Vagina (tissue), 2 donors: ENCODE results near the gene KAZN.
A peak's percentile ranks its signal among the peaks of the same experiment; 100 is the strongest.

Experiments
- POLR2A ChIP-seq, 2 donors: fragments of 450-650 bp; IDR thresholded peaks; one replicate each; pipeline ENCODE4 v1.6.1; 2017; ENCODE audit warnings: antibody characterized with exemption in 2 of 2, mild to moderate bottlenecking in 2 of 2, moderate library complexity in 2 of 2
- POLR2AphosphoS5 ChIP-seq, 2 donors: sonication (generic); formaldehyde crosslinking; IDR thresholded peaks; one replicate each; pipeline ENCODE4 v1.9.0; 2017; ENCODE audit warnings: antibody characterized with exemption in 2 of 2, mild to moderate bottlenecking in 2 of 2, low read depth in 1 of 2; ENCODE audit not compliant: insufficient read depth in 1 of 2
- TF ChIP-seq, protein P1 (sequence below), 3 experiments: fragments of 450-650 bp in 2 of 3; fragments of 200-600 bp in 1 of 3; sonication (generic) in 1 of 3; IDR thresholded peaks; one replicate each; pipeline ENCODE4 v1.5.1; 2017 to 2019; ENCODE audit warnings: antibody characterized with exemption in 3 of 3, mild to moderate bottlenecking in 2 of 3, moderate library complexity in 2 of 3

DNA sequence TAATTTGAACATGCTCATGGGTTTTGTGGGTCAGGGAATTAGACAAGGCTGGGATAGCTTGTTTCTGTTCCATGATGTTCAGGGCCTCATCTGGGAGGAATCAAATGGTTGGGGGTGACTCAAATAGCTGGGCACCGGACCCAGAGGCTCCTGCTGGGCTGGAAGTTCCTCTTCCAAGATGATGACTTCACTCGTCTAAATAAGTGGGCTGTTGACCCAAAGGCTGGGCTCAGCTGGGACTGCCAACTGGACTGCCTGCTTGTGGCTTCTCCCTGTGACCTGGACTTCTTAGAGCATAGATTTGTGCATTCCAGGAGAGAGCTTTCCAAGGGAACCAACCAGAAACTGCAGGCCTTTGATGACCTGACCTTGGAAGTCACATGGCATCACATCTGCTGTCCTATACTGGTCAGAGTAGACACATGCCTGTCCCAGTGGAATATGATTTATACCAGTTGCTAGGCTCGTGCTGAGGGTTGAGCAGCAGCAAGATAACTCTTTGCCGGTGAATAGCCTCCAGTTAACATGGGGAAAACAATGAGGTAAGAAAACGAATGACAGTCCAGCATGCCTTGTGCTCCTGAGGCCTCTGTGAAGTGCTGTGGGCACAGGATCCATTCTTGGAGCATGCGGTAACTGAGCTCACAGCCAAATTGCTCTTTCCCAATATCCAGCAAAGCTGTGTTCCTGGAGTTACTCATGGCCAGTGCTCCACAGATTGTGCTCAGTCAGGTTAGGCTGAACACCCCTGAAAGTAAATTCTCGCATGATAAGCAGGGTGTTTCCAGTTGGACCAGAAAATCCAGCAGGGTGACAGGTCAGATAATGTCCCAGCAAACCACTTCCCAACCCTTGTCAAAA, 282.2 kb downstream of the KAZN start:
- TF ChIP-seq, protein P1, sequence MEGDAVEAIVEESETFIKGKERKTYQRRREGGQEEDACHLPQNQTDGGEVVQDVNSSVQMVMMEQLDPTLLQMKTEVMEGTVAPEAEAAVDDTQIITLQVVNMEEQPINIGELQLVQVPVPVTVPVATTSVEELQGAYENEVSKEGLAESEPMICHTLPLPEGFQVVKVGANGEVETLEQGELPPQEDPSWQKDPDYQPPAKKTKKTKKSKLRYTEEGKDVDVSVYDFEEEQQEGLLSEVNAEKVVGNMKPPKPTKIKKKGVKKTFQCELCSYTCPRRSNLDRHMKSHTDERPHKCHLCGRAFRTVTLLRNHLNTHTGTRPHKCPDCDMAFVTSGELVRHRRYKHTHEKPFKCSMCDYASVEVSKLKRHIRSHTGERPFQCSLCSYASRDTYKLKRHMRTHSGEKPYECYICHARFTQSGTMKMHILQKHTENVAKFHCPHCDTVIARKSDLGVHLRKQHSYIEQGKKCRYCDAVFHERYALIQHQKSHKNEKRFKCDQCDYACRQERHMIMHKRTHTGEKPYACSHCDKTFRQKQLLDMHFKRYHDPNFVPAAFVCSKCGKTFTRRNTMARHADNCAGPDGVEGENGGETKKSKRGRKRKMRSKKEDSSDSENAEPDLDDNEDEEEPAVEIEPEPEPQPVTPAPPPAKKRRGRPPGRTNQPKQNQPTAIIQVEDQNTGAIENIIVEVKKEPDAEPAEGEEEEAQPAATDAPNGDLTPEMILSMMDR (IDR thresholded peaks at IDR 0.05) = no peak
- TF ChIP-seq POLR2AphosphoS5 (IDR thresholded peaks at IDR 0.05; ENCODE audit: insufficient read depth in 1 of 2, low read depth in 1 of 2) (peak in 1 of 2 donors; percentile 67), POLR2A (IDR thresholded peaks at IDR 0.05) (no peak)
